OCI-LY1 (cell line): Measurements from ENCODE around the gene POMP.

Source experiments
- H2AFZ ChIP-seq: fragments of 200-600 bp; sonication (generic), shearing (Covaris generic); 2 replicates; pipeline ENCODE4 v1.6.0; 2014; ENCODE audit warnings: antibody characterized with exemption, mild to moderate bottlenecking, low read length
- H3F3A ChIP-seq: fragments of 200-600 bp; sonication (generic), shearing (Covaris generic); 2 replicates; pipeline ENCODE4 v1.6.0; 2014; ENCODE audit warnings: mild to moderate bottlenecking, antibody characterized with exemption, low read length, moderate library complexity; ENCODE audit not compliant: insufficient read depth
- H3K27ac ChIP-seq: fragments of 200-600 bp; sonication (generic); 2 replicates; pipeline ENCODE4 v1.5.1; 2014; ENCODE audit warnings: low read length, mixed run types, mild to moderate bottlenecking, low read depth; ENCODE audit not compliant: poor library complexity, severe bottlenecking
- H3K27me3 ChIP-seq: fragments of 200-600 bp; sonication (generic); 2 replicates; pipeline ENCODE4 v1.6.0; 2014; ENCODE audit warnings: antibody characterized with exemption, mild to moderate bottlenecking, low read length, moderate library complexity; ENCODE audit not compliant: insufficient read depth
- H3K36me3 ChIP-seq: fragments of 200-600 bp; sonication (generic); 2 replicates; pipeline ENCODE4 v1.6.1; 2014; ENCODE audit warnings: mild to moderate bottlenecking, antibody characterized with exemption, low read length, moderate library complexity, mixed read lengths; ENCODE audit not compliant: insufficient read depth
- H3K4me1 ChIP-seq: fragments of 200-600 bp; sonication (generic); 2 replicates; pipeline ENCODE4 v1.5.1; 2014; ENCODE audit warnings: mild to moderate bottlenecking, low read length, moderate library complexity; ENCODE audit not compliant: insufficient read depth, severe bottlenecking
- H3K4me2 ChIP-seq: fragments of 200-600 bp; sonication (generic), shearing (Covaris generic); 2 replicates; pipeline ENCODE4 v1.6.1; 2014; ENCODE audit warnings: low read length
- H3K4me3 ChIP-seq: fragments of 200-600 bp; sonication (generic); 2 replicates; pipeline ENCODE4 v1.5.1; 2014; ENCODE audit warnings: low read length, low read depth, mild to moderate bottlenecking, mixed read lengths; ENCODE audit not compliant: poor library complexity, severe bottlenecking
- H3K79me2 ChIP-seq: fragments of 200-600 bp; shearing (Covaris generic); 2 replicates; pipeline ENCODE4 v1.6.1; 2016; ENCODE audit warnings: mixed run types, low read length, mixed read lengths; ENCODE audit not compliant: insufficient read depth
- H3K9ac ChIP-seq: fragments of 200-600 bp; sonication (generic), shearing (Covaris generic); 2 replicates; pipeline ENCODE4 v1.6.1; 2014; ENCODE audit warnings: mild to moderate bottlenecking, low read length, mixed read lengths
- H3K9me2 ChIP-seq: fragments of 200-600 bp; sonication (generic), shearing (Covaris generic); 2 replicates; pipeline ENCODE4 v1.6.1; 2014; ENCODE audit warnings: low read depth, mild to moderate bottlenecking, low read length, mixed read lengths
- H3K9me3 ChIP-seq: fragments of 200-600 bp; shearing (Covaris generic); 2 replicates; pipeline ENCODE4 v1.6.1; 2014; ENCODE audit warnings: low read length, mixed read lengths
- H4K20me1 ChIP-seq: fragments of 200-600 bp; sonication (generic), shearing (Covaris generic); 2 replicates; pipeline ENCODE4 v1.6.0; 2016; ENCODE audit warnings: mild to moderate bottlenecking, low read length; ENCODE audit not compliant: insufficient read depth
- CTCF ChIP-seq: fragments of 200-600 bp; sonication (generic), shearing (Covaris generic); IDR thresholded peaks from 2 replicates; pipeline ENCODE4 v1.5.1; 2017; ENCODE audit warnings: mild to moderate bottlenecking, antibody characterized with exemption, low read length, moderate library complexity, mixed read lengths
- EZH2 ChIP-seq: fragments of 200-600 bp; sonication (generic), shearing (Covaris generic); IDR thresholded peaks from 2 replicates; pipeline ENCODE4 v1.8.0; 2017; ENCODE audit warnings: borderline replicate concordance, mixed run types, mild to moderate bottlenecking, antibody characterized with exemption, low read length, moderate library complexity, mixed read lengths

POMP gene

GRCh38 chr13:28637714-28638355 is 21.1 kb upstream of the POMP start:
- Histone ChIP-seq H3K36me3 (no peaks in the 10 kb centered on the region), H3K27me3 (no peaks in the 10 kb centered on the region), H3K4me1 (peaks cover 10% of the 10 kb centered on the region), H3K4me3 (no peak overlapping the region), H3K79me2 (no peaks in the 10 kb centered on the region), H3F3A (no peaks in the 10 kb centered on the region), H2AFZ (no peak overlapping the region), H3K27ac (no peak overlapping the region), H3K4me2 (no peak overlapping the region), H3K9me2 (no peaks in the 10 kb centered on the region), H3K9me3 (no peaks in the 10 kb centered on the region), H4K20me1 (no peaks in the 10 kb centered on the region), H3K9ac (no peak overlapping the region)
- TF ChIP-seq EZH2: no peak
- no peak for TF ChIP-seq CTCF

- TF ChIP-seq CTCF (no peak), EZH2 (no peak)
- Histone ChIP-seq H3K9me2 (no peaks in the 10 kb centered on the region), H3K36me3 (no peaks in the 10 kb centered on the region), H3K4me3 (no peak overlapping the region), H4K20me1 (no peaks in the 10 kb centered on the region), H3K9ac (no peak overlapping the region), H3K79me2 (no peaks in the 10 kb centered on the region), H3K27me3 (no peaks in the 10 kb centered on the region), H3K27ac (no peak overlapping the region), H2AFZ (no peak overlapping the region), H3F3A (no peaks in the 10 kb centered on the region), H3K9me3 (no peaks in the 10 kb centered on the region), H3K4me2 (no peak overlapping the region), H3K4me1 (peaks cover 10% of the 10 kb centered on the region)
Observed at GRCh38 chr13:28638756-28639155, 20.2 kb upstream of the POMP start.

- no peak overlapping the region for H3K4me2 ChIP-seq
- no peaks in the 10 kb centered on the region for H3F3A ChIP-seq
- TF ChIP-seq EZH2: no peak
- no peak for TF ChIP-seq CTCF
- H3K9me2 ChIP-seq: no peaks in the 10 kb centered on the region
- no peaks in the 10 kb centered on the region for H3K9me3 ChIP-seq
- H3K9ac ChIP-seq: no peak overlapping the region
- no peak overlapping the region for H3K27ac ChIP-seq
- H3K79me2 ChIP-seq: no peaks in the 10 kb centered on the region
- H3K36me3 ChIP-seq: no peaks in the 10 kb centered on the region
- H3K4me1 ChIP-seq: peaks cover 10% of the 10 kb centered on the region
- H4K20me1 ChIP-seq: no peaks in the 10 kb centered on the region
- H3K27me3 ChIP-seq: no peaks in the 10 kb centered on the region
- H2AFZ ChIP-seq: no peak overlapping the region
- no peak overlapping the region for H3K4me3 ChIP-seq
Observed at GRCh38 chr13:28640861-28641599, 17.9 kb upstream of the POMP start.
